ENCODE results near the gene DMRT1.
A peak's percentile ranks its signal among the peaks of the same experiment; 100 is the strongest.
"Not testable (repeated sequence)": the region's sequence is repeated elsewhere in the genome, so short reads cannot be mapped to it uniquely, and the experiment has no call there.

The DMRT1 gene

DNA sequence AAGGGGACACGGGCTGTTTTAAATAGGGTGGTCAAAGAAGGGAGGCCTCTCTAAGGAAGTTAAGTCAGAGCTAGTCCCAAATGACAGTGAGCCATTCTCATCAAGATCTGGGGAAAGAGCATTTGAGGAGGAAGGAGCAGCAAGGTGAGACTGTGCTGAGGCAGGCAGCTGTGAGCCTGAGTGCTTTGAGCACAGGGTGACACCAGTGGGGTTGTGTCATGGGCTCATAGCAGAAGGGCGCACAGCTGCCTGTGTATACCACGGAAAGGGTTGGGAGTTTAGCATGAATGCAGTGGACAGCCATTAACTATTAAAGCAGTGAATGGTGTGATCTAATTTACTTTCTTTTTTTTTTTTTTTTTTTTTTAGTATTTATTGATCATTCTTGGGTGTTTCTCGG, 19.2 kb downstream of the DMRT1 start:
- no peak for DNase-seq

DNA sequence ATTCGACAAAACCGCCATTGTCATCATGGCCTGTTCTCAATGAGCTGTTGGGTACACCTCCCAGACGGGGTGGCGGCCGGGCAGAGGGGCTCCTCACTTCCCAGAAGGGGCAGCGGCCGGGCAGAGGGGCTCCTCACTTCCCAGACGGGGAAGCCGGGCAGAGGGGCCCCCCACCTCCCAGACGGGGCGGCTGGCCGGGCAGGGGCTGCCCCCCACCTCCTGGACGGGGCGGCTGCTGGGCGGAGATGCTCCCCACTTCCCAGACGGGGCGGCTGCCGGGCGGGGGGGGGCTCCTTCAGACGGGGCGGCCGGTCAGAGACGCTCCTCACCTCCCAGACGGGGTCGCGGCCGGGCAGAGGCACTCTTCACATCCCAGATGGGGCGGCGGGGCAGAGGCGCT, 20.0 kb downstream of the DMRT1 start:
- DNase-seq: not testable (repeated sequence)

DNA sequence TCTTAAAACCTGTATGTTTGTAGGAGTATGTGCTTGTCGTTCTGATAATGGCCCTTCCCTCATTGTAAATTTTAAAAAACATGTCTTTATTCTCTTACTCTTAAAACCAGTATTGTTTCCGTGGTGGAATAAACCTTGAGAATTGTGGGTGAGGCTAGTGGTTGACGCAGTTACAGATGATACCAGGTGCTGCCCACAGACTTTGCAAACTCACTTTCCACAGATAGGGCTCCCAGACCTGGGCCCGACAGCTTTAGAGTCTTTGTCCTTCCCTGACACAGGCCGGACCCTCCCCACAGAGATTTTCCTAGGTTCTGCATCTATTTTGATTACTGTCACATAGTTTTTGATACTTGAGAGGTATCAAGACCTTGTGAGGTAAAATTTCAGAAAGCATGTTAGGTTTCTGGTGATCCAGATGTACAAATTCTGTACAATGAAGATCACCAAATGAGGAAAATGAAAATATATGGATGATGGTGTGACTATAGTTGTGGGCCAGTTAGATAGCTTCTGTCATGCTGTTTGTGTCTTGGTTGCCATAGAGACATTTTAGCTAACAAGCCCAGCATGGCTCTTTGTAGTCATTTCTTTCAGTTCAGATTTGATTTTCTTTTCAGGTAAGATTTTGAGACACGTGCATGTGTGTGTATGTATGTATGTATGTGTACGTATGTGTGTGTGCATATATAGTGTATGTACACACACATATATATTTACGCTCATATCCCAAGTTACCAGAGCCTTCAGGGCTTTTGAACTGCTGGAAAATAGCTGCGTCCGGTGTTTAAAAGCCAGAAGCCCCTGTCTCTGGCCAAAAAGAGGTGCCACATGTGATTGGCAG, 33.8 kb downstream of the DMRT1 start:
- DNase-seq: no peak

DNA sequence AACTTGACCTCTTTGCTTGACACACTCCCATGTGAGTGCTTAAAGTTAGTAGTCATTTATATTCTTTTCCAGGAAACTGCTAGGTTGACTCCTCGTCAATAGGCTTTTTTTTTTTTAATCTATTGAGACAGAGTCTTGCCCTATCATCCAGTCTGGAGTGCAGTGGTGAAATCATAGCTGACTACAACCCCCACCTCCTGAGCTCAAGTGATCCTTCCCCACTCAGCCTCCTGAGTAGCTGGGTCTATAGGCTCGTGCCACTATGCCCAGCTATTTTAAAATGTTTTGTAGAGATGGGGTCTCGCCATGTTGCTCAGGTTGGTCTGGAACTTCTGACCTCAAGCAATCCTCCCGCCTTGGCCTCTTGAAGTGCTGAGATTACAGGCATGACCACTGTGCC, 34.9 kb downstream of the DMRT1 start:
- DNase-seq: no peak

DNA sequence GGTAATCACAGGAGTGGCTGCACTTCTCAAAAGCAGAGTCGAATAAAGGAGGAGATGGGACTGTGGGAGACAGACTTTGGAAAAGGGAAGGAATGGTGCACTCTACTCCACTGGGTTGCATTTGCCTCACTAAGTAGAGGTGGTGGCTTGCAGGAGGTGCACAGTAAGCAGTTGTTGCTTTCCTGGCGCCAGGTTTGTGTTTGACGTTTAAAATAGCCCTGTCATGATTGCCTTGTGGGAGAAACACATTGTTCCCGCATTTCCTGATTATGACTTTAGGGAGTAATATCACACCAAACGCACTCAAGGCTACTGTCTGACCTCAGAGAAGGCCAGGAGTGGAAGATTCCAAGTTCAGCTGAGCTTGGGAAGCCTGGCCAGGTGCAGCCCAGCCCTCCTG, 36.7 kb downstream of the DMRT1 start:
- DNase-seq: no peak

DNA sequence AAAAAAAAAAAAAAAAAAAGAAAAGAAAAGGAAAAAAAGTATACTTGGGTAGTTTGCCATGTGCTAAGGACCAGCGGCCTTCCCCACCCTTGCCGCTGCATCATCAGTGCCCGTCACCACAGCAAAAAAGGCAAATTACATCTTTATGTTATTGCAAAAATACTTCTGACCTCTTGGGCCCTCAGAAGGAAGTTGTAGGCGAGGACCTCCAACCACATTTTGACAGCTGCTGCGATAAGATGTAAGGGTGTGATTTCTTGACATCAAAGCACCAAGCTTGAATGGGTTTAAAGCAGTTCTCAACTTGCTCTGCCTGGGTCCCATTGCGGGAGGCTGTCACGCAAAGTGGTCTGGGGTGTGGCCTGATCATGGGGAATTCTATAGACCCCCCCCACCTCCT, 39.2 kb downstream of the DMRT1 start:
- no peak for DNase-seq

DNA sequence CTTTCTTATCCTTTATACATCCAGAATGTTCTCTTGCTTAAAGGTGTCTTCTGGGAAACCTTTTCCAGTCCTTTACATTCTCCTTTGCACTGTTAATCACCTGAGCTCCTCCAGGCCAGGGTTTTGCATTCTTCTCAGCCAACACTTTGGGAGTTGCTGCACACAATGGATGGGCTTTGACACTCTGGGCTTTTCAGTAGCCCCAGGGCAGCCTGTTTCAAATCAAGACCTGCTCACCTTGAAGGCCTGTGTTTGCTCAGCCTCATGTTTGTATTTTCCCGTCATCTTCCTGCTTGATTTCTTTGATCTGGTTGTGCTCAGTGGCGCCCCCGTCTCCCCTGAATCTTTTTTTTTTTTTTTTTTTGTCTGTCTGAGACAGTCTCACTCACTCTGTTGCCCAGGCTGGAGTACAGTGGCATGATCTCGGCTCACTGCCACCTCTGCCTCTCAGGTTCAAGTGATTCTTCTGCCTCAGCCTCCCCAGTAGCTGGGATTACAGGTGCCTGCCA, 41.0 kb downstream of the DMRT1 start:
- no peak for DNase-seq

DNA sequence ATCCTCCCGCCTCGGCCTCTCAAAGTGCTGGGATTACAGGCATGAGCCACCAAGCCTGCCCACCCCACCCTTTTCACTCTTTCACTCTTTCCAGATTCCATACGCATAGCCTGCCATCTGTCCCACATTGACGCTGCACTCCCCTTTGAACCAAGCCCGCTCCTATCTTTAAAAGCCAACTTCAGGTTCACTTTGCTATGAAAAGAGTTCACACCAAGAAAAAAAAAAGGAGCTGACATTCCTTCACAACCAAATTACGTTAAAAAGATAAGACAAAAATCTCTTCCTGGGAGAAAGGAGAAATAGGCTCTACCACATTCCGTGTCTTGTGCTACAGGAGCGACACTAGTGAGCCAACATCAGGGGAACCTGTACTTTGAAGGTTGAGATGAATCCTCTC, 41.5 kb downstream of the DMRT1 start:
- DNase-seq: no peak

DNA sequence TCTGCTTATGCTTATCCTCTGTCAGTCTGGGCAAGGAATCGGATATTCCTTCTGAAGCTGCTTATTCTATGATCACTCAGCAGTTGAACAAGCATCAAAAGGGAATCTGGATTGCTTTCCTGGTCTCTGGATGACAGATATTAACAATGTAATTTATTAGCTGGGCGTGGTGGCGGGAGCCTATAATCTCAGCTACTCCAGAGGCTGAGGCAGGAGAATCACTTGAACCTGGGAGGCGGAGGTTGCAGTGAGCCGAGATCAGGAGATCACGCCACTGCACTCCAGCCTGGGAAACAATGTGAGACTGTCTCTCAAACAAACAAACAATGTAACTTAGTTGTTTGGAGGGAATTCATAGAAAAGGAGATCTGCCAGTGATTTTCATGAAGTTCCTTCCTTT, 45.4 kb downstream of the DMRT1 start:
- no peak for DNase-seq

DNA sequence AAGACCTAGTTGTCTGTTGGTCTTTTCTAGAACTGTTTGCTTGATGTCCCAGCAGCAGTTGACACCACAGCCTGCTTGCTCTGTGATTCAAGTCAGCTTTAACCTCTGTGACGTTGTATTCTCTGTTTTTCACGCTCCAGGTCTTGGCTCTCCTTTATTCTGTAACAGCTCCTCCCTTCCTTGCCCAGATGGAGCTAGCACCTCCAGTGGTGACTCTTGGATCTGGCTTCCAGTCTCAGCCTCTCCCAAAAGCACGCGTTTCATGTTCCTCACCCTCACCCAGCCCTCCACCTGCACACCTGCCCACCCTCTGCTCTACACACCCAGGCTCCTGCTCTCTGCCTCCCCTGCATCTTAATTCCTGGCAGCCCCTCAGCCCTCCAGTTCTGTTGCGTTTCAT, 50.6 kb downstream of the DMRT1 start:
- DNase-seq: no peak

DNA sequence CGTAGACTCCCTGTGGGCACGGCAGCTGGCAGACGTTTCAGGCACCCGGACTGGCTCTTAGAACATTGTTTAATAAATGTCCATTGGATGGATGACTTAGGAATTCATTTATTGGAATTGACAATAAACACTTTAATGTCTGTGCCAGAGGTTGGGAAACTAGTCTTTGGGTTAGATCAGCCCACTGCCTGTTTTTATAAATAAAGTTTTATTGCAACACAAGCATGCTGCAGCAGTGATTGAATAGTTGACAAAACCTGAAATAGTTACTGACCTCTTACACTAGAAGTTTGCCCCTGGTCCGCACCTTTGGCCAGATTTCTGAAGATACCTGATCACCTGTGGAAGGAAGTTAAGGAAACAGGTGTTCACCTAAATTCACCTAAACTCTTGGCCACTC, 51.6 kb downstream of the DMRT1 start:
- no peak for DNase-seq

DNA sequence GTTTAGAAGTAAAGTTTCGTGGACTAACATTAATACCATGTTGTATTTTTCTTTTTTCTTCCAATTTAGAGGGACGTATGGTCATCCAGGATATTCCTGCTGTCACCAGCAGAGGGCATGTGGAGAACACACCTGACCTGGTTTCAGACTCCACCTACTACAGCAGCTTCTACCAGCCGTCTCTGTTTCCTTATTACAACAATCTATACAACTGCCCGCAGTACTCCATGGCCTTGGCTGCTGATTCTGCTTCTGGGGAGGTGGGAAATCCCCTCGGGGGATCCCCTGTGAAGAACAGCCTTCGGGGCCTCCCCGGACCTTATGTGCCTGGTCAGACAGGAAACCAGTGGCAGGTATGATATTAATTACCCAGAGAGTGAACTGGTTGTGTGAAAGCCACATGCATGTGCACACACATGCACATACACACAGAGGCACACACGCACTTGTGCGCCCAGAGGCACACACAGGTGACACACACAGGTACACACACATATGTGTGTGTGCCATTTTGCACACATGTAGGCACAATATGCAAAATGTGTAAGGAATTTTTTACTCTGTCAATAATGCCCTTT, 52.4 kb downstream of the DMRT1 start:
- DNase-seq: peak; percentile 25

DNA sequence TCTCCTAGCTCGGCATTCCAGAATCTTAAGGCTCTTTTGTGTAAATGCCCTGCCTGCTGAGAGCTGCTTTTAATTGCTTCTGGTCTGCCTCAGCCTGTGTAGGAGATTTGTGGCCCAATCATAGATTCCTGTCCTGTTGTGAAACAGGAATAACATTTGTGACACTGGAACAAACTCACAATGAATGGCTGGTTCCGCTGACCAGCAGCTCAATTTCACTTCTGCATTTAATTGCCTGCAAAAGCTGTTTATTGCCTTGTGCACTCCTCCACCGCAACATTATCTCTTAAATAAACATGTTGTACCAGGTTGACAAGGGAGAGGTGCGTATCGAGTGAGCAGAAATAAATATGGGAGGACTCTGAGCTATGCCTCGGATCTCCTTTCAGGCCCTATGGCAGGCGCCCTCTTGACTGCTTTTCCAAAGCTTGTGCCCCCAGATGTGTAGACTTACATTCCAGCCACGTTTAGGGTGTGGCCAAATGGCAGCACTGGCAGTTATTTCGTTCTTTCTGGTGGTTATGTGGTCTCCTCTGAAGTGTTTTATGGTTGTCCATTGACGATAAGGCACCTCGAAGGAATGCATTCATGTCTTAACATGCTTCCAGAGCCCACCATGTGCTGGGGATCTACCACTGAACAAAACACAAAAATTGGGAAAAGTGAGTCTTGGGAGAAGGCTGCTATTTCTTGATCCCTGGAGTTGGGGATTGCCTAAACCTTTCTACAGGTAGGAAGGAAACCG, 58.1 kb downstream of the DMRT1 start:
- DNase-seq: no peak

DNA sequence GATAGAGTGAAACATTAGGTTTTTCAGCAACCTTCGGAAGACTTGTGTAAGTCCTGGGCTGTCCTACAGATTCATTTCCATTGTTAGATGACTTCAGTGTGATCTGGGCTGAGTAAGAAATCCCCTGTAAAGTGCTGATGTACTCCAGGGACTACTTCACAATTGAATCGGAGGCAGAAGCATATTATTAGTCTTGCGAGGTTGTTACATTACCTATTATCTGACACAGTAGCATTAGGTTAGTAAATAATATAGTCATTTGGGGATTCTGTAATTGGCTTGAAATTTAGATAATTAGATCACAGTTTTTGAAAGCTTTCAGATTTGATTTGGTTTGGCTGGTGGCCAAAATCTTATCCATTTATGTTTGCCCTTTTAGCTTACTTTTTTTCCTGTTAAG, 62.4 kb downstream of the DMRT1 start:
- no peak for DNase-seq

DNA sequence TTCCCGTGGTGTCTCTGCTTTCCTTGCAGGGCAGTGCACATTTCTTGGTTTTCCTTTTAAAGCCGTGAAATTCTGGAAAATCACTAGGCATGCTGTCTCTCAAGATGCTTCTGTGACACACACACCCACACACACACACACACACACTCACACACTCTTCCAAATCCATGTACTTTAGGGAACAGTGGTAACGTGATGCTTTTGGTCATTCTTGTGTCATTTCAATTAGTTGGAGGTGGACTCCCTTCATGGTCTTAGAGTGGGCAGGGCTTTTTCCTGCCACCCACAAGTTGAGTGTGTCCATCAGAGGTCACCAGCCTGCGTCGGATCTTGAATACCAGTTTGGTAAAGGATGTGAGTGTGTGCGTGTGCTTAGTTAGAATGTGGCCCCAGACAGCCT, 64.4 kb downstream of the DMRT1 start:
- no peak for DNase-seq

DNA sequence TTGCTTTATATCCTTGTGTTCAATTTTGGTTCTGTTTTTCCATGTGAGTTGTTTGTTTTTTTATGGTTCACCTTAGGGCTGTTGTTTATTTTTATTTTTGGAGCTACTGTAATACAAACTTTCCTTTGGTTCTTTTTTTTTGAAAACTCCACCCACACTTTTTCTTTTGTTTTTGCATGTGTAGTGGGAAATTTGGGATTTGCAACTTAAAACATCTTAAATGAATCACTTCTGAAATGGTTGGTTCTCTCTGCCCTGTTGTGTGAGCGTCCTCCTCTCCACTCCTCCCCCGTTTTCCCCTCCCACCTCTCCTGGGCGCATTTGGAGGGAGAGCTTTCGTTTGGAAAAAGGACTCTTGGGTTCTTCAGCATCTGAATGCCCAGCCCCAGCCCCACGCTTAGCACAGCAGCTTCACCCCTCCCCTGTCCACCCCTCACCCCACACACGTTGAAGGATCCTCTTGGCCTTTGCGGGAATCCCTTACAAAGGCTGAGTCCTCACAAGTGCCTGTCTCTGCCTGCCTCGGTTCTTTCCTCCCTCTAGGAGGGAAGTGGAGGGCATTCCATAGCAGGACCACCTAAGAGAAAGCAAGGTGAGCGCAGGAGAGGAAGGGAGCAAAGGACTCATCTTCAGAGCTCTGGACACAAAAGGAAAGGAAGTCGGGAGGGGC, 67.2 kb downstream of the DMRT1 start:
- no peak for DNase-seq

DNA sequence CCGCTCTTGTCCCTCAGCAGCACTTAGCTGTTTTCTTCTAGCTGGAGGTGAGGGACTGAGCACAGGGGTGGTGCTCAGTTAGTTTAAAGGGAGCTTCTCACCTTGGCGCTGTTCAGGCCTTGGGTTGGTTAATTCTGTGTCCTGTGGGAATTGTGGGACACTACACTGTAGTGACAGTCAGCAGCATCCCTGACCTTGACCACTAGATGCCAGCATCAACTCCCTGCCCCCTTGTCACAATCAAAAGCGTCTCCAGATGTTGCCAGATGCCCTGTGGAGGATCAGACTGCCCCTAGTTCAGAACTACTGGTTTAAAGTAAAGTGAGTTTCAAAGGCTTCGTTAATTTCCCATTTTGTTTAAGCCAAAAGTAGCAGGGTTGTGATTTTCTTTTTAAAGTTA, 69.5 kb downstream of the DMRT1 start:
- no peak for DNase-seq

DNA sequence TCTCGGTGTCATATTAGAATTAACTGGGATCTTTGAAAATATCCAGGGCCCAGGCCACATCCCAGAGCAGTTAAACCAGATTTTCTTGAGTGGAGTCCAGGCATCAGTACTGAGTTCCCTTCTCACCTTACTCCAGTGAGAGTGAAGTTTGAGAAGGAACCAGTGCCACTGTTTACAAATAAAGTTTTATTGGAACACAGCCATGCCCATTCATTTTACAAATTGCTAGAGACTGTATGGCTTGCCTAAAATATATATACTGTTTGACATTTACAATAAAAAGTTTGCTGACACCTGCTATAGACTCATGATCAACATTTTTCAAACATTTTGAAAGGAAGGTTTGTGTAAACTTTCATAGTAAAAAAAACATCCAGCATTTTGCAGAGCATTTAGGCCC, 71.3 kb downstream of the DMRT1 start:
- DNase-seq: no peak

DNA sequence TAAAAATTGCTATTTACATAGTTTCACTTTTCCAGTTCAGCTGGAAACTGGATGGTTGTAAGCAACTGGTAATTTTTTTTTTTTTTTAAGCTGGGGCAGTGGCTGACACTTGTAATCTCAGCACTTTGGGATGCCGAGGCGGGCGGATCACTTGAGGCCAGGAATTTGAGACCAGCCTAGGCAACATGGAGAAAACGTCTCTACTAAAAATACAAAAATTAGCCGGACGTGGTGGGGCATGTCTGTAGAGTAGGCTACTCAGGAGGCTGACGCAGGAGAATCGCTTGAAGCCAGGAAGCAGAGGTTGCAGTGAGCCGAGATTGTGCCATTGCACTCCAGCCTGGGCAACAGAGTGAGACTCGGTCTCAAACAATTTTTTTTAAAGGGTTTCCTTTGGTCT, 72.0 kb downstream of the DMRT1 start:
- DNase-seq: not testable (repeated sequence)

DNA sequence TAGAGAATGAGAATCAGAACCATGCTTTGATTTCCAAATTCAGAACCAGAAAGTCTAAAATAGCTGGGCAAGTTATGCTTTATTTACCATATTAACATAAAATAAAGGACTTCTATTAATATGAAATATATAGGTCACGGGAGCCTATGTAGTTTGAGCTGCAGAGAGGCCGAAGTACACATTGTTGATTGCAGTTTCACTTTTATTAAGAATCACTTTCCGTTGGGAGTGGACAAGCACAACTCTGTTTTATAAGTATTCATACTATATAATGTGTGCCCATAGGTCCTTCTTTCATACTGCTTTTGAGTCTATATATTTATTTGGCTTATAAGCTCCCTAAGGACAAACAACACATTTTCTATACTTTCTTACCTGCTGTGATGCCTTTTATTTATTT, 76.2 kb downstream of the DMRT1 start:
- no peak for DNase-seq

DNA sequence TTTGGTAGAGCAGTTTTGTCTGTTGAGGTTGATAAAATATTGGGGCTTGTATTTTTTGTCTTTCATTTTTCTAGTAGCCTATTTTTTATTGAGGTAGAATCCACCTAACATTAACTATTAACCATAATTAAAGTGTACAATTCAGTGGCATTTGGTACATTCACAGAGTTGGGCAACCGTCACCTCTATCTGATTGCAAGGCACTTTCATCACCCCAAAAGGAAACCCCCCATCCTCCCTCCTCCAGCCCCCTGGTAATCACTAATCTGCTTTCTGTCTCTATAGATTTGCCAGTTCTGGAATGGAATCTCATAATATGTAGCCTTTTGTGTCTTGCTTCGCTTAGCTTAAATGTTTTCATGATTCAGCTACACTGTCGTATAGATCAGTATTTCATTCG, 79.4 kb downstream of the DMRT1 start:
- DNase-seq: no peak

DNA sequence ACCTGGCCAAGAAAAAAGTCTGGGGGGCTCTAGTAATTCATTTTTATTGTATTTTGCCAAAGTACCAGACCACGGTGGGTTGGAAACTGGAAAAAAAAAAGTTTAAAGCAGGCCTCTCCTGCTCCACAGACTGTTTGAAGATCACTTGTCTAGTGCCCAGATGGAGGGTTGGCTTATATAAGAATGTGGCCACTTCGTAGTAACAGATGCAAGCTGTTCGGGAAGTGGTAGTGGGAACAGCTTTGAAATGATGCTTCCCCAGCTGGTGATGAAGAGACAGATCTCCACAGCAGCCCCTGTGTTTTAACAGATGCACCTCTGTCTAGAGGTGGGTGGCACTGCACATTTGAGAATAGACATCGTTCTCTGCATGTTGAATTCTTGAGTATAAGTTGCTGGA, 80.7 kb downstream of the DMRT1 start:
- no peak for DNase-seq

DNA sequence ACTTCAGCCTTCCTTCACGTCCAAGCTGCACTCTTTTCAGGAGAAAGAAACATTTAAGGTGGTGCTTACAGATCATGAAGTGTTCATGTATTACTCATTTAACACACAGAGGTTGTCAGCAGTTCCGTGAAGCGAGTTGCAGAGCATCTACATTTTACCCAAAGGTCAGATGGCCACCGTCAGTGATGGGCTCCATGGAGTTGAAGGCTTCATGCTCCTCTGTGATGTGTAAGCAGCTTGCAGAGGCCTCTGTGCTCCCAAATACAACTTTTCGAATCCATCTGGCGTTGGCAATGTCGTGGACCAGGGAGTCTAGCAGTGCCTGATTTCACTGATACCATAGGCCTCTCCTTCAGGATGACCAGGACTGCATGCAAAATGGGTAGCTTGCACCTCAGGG, 81.2 kb downstream of the DMRT1 start:
- DNase-seq: no peak

Measured in NCI-H2227 treated with DMSO at 0.1 percent for 48 hours (cell line).